ENCODE results near the gene GDPD5.

The GDPD5 gene, protein sequence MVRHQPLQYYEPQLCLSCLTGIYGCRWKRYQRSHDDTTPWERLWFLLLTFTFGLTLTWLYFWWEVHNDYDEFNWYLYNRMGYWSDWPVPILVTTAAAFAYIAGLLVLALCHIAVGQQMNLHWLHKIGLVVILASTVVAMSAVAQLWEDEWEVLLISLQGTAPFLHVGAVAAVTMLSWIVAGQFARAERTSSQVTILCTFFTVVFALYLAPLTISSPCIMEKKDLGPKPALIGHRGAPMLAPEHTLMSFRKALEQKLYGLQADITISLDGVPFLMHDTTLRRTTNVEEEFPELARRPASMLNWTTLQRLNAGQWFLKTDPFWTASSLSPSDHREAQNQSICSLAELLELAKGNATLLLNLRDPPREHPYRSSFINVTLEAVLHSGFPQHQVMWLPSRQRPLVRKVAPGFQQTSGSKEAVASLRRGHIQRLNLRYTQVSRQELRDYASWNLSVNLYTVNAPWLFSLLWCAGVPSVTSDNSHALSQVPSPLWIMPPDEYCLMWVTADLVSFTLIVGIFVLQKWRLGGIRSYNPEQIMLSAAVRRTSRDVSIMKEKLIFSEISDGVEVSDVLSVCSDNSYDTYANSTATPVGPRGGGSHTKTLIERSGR

DNA sequence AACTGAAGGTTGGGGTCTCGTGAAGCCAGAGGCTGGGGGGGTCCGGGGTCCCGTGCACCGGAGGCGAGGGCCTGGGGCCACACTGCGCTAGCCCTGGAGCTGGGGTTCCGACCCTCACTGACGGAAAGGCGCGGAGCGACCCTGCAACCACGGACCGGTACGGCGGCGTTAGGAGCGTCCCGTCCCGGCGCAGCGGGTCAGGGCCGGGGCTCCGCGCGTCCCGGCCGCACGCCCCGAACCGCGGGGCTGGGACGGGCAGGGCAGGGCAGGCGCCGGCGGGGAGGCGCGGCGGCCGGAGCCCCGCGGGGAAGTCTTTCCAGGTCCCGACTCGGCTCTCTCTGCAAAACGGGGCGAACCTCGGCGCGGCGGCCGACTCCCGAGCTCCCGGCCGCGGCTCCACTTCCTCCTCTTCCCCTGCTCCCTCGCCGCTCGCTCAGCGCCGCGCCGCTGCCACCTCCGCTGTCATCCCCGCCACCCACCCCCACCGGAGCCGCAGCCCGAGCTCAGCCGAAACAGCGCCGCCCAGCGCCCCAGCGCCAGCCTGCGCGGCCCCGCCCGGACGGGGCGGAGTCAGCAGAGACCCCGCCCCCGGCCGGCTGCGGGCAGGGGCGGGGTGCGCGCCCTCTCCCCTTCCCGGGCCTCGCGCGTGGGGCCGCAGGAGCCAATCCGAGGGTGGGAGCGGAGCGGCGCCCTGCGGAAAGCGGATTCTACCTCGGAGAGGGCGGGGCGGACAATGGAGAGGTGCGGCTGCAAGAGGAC, at the start of gene GDPD5:
Gene GDPD5 (minus strand): TSS at position 509 of the 759 bp plus-strand sequence. CDS start 48,206 bp downstream, outside the sequence.
- peak; percentile 84 for DNase-seq (ENCODE audit: low read depth)

DNA sequence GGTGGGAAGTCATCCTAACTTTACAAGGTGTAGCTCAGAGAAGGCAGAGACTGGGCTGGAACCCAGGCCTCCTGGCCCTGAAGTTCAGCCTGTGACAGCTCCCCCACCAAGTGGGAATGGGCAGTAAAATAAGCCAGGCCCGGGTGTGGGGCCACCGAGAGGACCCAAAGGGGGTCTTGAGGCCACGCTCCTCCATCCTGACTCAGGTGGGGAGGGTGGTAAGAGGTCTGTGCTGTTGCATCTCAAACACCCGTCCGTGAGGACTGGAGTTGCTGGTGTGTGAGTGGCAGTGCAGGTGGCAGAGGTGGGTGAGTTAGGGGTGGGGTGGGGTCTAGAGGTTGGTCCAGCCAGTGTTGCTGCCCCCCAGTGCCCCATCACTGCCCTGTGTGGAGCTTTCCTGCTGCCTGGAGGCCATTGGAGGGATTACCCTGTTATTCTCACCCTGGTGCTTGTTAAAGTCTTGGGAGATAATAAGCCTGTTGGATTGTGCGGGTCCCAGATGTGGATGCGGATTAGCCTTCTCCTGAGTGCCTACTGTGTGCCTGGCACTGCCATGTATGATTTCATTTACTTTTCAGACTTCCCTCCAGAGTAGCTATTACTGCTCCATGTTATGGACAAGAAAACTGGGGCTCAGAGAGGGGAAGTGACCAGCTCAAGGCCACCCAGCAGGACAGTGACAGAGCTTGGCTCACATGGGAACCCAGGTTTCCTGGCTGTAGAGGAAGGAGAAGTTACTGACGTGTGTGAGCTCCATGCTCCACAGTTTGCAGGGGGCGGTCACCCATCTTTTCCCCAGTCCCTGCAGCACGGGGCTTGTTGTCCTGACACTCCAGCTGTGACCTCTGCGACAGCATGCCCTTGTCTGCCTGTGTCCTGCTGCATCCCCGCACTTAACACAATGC, 49.2 kb upstream of the GDPD5 start:
- DNase-seq (ENCODE audit: low read depth), result no peak

DNA sequence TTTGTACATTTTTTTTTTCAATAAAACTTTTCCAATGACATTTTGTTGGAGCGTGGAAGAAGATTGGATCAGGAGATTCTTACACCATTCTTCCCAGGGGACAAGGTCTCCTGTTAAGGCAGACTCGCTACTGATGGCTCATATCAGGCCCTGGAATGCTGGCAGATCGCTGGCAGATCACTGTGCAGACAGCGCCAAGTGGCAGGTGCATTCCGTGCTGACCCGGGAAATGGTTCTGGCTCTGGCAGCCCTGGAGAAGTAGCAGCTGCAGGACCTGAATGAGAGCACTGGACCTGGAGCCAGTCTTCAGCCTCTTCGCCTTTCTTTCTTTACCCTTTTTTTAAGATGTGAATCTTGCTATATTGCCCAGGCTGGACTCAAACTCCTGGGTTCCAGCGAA, 47.0 kb upstream of the GDPD5 start:
- DNase-seq (ENCODE audit: low read depth), result no peak

DNA sequence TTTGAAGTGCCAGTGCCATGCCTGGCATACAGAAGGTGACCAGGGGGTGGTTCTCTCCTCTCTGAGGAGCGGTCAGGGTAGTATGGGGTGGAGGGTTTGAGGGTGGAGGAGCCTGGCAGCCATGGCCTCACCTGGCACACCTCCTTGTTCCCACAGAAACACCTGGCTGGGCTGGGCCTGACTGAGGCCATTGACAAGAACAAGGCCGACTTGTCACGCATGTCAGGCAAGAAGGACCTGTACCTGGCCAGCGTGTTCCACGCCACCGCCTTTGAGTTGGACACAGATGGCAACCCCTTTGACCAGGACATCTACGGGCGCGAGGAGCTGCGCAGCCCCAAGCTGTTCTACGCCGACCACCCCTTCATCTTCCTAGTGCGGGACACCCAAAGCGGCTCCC, 45.9 kb upstream of the GDPD5 start:
- DNase-seq (ENCODE audit: low read depth), result no peak

DNA sequence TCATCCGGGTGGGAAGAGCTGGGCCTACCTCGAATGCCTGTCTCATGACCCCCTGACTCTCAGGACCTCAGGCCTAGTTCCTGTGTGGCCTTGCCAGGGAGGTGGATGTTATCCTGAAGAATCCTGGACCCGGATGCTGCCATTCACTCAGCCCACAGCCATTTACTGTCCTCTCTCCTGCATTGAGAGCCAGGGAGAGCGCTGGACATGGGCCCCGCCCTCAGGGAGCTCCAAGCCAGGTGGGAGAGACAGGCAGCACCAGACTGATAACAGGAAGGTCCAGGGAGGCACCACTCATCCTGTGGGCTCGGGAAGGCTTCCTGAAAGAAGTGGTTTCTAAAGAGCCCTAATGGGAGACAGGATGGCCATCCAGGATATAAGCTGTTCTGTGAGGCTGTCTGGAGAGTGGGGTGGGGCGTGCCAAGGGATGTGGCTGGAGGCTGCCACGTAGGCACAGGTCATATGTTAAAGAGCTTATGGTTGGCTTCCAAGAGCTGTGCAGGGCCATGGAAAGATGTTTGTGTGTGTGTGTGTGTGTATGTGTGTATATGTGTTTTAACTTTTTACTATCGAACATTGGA, 44.9 kb upstream of the GDPD5 start:
- no peak for DNase-seq (ENCODE audit: low read depth)

DNA sequence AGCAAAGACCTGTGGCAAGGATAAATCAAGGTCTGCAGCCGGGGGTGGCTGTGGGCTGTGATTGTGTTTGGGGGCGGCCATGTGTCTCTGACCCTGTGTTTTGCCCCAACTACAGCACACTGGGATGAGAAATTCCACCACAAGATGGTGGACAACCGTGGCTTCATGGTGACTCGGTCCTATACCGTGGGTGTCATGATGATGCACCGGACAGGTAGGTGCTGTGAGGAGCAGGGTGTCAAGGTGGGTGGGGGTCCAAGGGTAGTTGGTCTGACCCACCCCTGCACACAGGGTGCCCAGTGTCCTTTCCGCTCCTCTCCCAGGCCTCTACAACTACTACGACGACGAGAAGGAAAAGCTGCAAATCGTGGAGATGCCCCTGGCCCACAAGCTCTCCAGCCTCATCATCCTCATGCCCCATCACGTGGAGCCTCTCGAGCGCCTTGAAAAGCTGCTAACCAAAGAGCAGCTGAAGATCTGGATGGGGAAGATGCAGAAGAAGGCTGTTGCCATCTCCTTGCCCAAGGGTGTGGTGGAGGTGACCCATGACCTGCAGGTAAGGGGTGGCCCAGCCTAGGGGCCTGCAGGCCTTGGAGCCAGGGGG, 43.0 kb upstream of the GDPD5 start:
- DNase-seq (ENCODE audit: low read depth), result no peak

DNA sequence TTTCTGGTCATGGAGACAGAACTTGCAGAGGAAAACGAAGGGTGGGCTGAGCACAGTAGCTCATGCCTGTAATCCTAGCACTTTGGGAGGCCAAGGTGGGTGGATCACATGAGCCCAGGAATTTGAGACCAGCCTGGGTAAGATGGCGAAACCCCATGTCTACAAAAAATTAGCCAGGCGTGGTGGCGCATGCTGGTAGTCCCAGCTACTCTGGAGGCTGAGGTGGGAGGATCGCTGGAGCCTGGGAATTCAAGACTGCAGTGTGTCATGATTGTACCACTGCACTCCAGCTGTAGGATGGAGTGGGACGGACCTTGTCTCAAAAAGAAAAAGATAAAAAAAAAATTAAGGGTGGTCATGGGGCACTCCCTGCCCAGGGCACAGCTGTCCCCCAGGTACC, 42.2 kb upstream of the GDPD5 start:
- no peak for DNase-seq (ENCODE audit: low read depth)

DNA sequence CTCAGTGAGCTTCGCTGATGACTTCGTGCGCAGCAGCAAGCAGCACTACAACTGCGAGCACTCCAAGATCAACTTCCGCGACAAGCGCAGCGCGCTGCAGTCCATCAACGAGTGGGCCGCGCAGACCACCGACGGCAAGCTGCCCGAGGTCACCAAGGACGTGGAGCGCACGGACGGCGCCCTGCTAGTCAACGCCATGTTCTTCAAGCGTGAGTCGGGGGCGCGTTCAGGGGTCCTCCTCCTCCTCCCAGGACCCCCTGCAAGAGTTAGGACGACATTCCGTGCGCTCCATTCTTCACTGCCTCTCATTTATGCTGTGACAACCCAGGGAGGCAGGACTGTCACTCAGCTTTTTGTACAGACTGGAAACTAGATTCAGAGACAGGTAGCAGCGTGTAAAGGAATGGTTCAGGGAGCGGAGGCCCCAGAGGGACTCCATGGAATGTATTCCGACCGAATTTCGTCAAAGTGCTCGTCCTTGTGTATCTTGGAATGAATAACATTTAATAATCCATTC, 41.1 kb upstream of the GDPD5 start:
- DNase-seq (ENCODE audit: low read depth), result no peak

DNA sequence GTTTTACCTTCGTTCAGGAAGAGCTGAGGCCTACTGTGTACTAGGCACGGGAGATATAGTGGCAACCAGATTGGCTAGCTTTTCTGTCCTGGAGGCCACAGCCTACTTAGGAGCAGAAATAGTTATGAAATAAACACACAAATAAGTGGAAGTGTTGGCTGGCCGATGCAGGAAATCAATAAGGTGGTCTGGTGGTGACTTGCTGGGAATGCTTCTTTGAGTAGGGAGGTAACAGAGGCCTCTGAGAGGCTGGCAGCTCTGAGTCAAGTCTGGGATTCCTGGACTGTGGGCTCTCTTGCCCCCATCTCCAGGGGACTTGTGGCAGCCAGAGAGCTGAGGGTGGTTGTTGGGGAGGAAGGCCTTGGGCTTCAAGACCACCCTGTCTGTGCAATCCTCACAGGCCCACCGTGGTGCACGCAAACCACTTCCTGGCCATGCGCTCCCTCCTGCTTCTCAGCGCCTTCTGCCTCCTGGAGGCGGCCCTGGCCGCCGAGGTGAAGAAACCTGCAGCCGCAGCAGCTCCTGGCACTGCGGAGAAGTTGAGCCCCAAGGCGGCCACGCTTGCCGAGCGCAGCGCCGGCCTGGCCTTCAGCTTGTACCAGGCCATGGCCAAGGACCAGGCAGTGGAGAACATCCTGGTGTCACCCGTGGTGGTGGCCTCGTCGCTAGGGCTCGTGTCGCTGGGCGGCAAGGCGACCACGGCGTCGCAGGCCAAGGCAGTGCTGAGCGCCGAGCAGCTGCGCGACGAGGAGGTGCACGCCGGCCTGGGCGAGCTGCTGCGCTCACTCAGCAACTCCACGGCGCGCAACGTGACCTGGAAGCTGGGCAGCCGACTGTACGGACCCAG, 40.4 kb upstream of the GDPD5 start:
- no peak for DNase-seq (ENCODE audit: low read depth)

DNA sequence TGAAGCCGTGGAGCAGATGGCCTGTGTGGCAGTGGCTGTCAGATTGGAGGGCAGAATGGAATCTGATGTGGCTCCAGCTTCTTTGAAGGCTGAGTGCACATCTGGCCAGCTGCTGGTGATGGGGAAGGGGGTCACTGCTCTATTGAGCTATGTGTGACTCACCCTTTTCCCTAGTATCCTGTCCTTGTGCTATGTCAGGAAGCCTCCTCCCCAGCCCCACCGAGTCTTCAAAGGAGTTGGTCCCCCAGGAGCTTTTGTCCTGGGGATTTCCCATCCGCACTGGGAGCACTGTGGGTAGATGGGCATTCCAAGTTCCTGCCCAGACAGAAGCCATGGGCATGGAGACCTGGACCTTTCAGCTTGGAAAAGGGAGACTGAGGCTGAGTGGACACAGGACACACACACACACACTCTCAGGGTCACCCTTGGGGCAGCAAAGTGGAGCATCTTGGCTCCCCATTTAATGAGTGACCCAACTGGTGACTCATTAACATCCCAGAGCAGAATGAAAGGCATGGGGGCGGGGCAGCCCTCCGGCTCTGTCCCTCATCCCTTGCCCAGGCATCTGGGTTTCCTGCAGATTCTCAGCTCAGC, 39.6 kb upstream of the GDPD5 start:
- no peak for DNase-seq (ENCODE audit: low read depth)

DNA sequence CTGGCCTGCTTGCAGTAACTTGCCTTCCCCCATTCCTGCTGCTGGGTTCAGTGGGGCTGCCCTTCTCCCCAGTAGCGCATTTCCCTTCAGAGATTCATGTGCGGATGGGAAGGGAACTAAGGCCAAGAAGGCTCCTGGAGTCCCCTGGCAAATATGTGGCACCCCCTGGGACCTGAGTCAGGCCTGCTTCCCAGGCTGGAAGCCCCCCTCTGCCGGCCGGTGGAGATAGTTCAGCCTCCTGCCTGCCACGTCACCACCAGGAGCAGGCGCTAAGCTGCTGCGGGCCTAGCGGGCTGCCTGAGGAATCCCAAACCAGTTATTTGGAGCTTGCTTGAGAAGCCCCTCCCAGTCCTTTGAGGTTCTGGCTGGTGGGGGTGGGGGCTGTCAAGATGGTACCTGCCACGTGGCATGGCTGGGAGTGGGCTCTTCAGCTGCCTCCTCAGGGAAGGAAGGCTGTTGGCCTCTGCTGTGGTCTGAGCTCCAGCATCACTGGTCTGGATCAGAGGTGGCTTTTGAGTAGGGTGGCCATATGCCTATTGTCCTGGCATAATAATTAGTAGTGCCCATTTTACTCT, 38.3 kb upstream of the GDPD5 start:
- DNase-seq (ENCODE audit: low read depth), result no peak

DNA sequence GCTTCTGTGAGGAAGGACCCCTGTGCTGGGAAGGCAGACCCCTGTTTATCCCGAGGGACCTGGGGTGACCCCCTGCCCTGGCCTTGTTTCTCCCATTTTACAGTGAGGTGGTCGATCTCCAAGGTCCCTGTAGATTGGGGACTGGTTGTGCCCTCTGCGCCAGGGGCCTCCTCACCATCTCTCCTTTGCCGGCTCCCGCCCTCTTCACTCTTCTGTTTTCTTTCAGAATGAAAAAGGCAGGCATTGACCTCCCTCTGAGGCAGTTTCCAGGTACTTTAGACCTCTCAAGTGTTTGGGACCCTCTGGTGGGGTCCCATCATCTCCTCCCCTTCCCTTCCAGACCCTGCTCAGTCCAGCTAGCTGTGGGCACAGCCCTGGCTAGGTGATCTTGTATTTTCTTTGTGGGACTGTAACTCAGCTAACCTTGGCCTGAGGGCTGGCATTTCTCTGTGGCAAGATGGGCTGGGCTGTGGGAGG, 37.8 kb upstream of the GDPD5 start:
- no peak for DNase-seq (ENCODE audit: low read depth)

DNA sequence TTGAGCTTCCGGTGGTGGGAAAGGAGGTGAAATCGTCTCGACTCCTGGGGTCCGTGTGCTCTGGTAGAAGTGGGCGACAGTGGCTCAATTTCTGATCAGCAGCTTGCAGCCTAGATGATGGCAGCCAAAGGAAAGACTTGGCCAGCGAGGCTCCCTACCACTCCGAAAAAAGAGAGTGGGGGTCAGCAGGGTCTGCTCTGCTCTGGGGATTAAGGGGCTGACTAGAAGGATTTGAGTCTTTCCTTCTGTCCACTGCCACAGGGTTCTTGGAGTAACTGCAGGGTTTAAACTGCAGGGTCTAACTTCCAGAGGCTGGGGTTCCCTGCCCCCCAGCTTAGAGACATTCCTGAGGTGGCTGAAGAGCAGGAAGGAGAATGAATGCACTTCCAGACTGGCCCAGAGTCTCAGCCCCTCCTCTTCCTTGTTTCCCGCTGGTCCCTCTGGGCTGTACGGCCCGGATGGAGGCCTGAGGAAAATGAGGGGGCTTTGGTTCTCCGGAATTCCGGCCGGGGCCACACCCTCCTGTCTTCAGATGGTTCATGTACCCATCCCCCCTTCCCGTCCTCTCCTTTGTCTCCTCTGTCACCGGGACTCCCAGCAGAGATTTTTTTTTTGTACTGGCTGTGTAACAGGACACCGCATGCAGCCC, 37.2 kb upstream of the GDPD5 start:
- no peak for DNase-seq (ENCODE audit: low read depth)

DNA sequence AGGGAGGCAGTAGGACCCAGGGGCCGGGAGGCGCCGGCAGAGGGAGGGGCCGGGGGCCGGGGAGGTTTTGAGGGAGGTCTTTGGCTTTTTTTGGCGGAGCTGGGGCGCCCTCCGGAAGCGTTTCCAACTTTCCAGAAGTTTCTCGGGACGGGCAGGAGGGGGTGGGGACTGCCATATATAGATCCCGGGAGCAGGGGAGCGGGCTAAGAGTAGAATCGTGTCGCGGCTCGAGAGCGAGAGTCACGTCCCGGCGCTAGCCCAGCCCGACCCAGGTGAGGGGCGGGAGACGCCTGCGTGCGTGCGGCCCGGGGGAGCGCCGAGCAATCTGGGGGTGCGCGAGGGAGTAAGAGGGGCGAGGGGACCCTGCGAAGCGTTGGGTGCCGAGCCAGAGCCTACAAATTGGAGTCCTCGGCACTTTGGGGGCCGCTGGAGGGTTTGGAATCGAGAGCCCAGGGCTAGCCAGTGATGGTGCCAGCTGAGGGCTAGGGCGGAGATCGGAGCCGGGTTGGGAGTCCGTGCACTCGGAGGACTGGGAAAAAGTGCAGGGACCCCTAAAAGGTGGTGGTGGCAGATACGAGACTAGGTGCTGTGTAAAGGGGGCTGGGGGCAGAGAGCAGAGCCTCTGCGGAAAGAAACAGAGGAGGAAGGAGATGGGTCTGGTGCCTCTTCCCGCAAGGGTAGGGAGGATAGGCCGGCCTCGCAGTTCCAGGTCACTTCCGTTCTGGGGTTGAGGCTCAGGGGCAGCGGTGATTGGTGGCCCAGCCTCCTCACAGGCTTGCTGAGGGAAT, 36.5 kb upstream of the GDPD5 start, which contains the start of gene SERPINH1:
Gene SERPINH1 (plus strand): TSS at position 206 of the 788 bp plus-strand sequence. CDS start 4,097 bp downstream, outside the sequence.
- peak; percentile 36 for DNase-seq (ENCODE audit: low read depth)

DNA sequence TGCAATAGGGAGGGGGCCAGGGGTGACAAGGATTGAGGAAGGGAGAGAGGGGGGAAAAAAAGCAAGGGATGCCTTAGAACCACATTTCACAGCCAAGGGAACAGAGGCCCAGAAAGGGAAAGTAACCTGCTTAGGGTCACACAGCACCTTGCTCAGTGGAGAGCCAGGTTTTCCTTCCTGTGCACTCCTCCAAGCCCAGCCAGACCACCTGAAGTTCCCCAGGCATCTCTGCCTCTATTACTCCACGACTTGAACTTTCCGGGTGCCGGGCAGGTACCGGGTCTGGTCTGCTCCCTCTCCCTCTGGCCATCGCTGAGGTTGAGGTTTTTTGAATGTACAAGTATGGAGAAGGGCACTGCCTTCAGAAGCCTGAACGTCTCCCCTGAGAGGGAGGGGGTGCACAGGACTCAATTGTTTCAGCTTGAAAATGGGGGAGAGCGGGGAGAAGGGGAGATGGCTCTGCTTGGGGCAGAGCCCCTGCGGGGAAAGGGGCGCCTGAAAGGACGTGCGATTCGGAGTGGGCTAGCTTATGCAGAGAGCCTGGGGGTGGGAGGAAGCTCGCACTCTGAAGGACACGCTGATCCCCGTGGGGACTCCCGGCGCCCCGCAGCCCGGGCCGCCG, 35.8 kb upstream of the GDPD5 start:
- no peak for DNase-seq (ENCODE audit: low read depth)

DNA sequence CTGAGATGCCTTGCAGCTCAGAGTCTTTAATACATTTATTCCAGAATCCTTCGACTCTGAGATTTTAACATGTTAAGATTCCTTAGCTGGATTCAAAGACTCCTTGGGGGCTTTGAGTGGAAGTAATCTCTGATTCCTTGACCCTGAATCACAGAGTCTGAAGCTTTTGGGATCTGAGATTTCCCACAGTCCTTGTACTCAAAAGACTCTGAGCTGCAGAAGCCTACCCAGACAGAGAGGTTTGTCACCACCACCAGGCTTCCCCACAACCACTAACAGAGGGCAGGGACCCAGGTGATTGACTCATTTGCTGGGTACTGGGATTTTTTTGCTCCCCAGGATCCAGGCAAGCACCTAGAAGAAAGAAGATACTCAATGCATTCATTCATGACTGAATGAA, 34.9 kb upstream of the GDPD5 start:
- DNase-seq (ENCODE audit: low read depth), result no peak

All from T-helper 22 cell (primary cell).